ENCODE results near the gene NSD2.

NSD2 gene

DNA sequence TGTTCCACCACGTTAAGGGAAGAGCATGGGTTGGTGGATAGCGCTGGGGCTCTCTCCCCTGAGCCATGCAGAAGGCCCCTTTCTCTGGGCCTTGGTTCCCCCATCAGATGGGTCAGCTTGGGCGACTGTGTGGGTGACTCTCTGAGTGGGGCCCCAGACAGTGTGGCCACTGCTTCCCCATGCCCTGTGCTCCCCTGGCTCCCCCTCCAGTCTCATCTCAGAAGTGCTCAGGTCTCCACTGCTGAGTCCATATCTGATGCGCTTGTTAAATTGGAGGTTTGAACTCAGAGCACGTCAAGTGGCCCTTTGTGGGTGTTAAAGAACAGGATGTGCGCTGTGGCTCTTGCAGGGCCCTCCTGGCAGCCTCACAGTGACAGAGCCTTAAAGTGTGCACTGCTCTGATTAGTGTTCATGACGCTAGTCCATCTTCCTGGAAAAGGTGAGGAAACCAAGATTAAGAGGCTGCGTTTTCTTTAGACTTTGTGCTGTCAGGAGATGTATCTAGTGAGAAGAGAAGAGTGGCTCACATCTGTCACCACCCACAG, 77.8 kb downstream of the NSD2 start:
- no peak for DNase-seq

DNA sequence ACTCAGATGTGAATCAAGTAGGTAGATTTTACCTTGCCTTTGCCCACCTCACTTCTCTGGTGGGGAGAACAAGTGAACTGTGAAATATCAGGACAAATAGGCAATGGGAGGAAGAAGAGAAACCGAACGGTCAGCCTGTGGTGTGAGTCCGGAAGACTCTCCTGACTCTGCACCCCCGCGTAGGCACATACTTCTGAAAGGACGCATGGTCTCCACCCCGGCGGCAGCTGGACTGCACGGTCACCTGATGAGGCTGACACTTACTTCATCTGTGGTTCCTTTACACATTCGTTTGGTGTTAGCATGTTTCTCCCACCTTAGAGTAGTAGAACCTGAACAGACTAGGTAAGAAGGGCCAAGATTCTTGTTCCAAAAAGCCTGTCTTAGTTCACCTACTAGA, 79.2 kb downstream of the NSD2 start:
- DNase-seq: no peak

DNA sequence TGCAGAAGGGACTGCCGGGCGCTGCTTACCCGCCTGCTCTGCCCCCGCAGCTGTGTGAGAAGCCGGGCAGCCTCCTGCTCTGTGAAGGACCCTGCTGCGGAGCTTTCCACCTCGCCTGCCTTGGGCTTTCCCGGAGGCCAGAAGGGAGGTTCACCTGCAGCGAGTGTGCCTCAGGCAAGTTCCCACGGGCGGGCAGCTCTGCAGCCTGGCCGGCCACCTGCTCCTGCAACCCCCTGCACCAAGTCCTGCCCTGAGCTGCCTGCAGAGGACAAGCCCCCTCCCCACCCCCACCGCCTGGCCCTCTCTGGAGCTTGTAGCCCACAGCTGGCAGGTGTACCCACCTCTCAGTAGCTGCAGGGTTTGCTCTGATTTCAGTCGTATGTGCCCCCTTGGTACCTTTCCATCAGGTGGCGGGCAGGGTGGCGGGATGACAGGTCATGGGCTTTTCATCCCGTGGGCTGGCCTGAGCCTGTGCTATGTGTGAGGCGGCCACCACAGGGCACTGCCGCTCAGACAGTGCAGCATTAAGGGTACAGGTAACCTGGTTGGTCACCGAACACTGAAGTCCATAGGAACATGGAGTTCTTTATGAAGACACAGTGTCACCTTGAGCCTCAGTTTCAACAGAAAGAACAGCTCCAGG, 81.0 kb downstream of the NSD2 start:
- no peak for DNase-seq

DNA sequence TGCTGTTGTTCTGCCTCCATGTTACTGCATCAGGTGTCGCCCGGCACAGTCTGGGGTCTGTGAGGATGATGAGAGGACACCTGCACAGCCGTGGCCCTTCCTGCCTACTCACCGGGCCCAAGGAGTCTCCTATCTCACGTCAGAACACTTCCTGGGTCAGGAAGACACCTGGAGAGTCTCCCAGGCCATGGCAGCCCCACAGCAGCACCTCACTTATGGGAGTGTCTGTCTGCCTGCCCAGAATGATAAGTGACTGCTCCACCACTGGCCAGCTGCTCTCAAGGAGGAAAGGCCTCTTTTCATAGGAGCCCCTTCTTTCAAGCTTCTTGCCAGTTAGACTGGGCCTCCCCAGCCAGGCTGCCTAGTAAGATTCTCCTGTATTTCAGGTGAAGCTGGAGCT, 81.5 kb downstream of the NSD2 start:
- no peak for DNase-seq

DNA sequence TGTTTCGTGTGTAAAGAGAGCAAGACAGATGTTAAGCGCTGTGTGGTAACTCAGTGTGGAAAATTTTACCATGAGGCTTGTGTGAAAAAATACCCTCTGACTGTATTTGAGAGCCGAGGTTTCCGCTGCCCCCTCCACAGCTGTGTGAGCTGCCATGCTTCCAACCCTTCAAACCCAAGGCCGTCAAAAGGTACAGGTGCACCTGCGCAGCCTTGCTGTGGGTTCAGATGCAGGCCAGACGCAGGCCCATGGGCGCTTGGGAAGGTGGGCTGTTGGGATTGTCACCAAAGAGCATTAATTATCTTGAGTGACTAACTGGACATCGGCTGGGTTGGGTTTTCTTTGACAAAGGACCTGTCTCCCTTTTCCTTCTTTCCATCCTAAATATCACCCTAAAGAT, 82.1 kb downstream of the NSD2 start:
- no peak for DNase-seq

DNA sequence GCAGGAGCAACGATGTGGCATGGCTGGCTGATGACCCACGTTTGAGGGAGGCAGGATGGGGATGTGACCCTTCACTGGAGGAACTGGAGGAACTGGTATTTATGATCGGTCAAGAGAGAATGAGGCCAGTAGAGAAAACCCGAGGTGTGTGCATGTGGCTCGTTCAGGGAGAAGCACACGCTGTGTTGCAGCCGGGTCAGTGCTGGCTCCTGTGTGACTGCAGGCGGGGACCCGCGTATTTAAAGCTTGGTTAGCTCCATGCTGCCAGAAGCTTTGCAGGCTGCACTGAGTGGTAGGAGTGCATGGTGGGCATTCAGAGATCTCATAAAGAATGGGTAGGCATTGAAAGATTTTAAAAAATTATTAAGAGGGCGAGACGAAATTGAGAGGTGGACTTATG, 85.4 kb downstream of the NSD2 start:
- no peak for DNase-seq

DNA sequence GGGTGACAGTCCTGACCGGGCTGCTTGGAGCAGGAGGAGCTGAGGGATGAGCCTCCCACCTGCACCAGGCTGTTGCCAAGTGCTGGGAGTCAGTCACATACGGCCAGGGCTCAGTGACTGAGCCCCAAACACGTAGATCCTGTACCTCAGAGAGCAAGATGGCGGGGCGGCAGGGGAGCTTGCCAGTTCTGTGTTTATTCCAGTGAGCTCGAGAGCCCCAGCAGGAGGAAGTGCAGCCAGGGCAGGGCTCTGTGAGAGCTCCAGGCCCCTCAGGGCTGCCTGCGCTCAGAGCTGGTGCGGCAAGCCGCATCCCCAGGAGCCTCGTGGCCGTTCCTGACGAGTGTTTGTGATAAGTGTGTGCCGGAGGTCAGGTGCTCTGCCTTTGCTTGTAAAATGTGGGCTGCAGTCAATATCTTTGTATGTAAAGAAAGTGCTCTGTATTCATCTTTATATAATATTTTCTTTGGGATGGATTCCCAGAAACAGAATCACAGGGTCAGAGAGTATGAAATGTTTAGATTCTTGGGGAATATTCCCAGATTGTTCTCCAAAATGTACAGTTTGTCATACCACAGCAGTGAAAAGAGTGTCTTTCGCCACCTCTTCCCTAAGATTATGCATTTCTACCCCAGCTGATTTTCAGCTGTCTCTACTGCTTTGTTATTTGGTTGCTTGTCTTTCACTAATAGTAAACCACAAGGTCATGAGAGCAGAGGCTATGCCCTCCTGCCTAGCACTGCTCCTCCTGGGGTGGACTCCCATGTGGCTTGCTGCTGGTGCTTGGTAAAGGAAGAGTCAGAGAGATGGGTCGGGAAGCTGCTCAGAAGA, 87.3 kb downstream of the NSD2 start:
- DNase-seq: no peak

DNA sequence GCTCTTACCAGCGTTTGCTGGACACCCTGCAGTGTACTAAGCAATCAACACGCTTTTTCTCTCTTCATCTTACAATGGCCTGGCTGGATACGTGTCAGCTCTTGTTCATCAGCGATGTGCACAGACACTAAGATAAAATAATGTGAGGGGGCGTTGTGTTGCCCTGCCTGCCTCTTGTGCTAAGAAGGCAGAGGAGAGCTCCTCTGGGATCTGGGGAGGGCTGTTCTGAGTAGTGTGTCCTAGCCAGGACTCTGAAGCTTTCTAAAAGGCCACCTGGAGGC, 87.9 kb downstream of the NSD2 start:
- no peak for DNase-seq

DNA sequence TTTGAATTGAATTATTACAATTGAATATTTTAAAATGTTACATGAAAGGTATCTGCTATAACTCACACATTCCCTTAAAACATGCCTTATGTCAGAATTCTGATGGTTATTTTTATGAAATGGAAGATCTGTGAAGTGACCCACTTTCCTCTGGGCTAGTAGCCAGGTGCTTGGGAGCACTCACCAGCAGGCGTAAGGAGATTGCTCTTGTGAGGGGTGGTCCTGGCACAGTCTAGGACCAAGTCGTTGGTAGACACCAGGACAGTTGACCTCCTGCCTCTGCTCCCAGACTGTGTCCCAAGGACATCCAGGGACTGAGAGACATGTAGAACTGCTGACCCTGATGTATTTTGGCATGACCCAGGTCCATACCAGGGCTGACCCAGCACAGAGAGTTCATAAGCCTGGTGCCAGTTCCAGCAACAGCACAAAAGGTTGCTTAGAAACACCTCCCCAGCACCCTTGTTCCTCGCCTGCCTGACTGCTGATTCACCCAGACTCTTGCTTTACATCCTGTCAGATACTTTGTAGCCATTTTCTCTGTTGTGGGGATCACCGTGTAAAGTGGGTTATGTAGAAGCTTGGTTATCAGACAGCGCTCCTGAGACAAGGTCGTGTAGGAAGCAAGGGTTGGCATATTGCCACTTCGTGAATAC, 89.1 kb downstream of the NSD2 start:
- no peak for DNase-seq

DNA sequence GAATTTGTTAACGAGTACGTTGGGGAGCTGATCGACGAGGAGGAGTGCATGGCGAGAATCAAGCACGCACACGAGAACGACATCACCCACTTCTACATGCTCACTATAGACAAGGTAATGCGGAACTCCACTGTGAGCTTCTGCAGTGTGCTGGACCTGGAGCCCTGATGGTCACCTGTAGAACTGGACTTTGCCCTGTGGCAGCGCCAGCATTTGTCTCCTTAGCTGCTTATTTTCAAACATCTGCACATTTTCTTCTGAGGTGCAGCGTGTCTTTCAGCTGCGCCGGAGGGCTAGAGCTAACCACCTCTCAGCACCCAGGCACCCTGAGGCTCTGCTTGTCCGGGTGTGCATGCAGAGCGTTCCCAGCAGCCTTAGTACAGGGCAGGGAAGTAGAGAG, 89.8 kb downstream of the NSD2 start:
- no peak for DNase-seq

DNA sequence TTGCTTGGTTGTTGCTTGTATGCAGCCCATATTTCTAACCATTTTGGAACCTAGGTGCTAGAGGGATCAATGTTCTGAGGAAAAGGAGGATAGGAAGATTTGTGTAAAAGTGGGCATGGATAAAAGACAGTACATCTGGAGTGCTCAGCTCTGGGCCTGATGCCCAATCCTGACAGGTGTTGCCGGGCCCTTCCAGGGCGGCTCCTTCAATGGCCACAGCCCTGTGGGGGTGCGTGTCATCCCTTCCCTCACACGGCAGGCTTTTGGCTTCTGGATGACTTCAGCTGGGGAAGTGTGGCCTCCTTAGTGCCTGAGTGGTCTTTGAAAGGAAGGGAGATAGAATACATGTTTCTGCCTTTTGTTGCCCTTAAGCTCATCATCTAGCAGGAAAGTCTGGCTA, 90.4 kb downstream of the NSD2 start:
- DNase-seq: peak in 1 of 2 experiments; percentile 20

DNA sequence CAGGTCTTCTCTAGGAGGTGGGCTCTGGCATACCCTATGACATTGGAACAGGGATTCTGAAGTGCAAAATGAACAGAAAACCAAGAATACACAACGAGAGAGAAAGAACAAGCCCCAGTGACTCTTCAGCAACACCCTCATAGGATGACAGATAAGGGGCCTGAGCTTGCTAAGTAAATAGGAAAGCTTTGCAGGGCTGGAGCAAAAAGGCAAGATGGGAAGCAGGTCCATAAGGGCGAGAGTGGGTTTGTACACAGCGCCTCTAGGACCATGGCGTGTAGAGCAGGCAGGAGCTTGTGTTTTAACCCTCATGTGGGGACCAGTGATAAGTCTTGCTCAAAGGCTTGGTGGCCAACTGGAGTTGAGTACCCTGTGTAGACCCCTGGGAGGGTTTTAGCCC, 91.8 kb downstream of the NSD2 start:
- DNase-seq: no peak

DNA sequence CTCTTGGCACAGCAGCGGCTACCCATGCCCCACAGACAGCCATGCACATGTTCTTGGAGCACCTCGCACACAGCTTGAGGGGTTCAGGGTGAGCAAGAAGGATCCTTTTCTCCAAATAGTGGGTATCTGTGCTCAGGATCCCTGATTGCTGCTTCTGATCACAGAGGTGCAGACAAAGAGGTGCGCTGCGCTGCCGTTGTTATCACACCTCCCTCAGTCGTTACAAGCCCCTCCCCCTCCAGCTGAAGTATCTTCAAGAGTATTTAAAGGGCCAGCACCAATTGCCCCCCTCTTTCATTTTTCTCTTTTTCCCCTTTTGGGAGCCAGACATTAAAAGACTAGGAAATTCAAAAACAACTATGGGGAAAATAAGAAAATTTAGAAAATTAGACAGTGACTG, 93.2 kb downstream of the NSD2 start:
- DNase-seq: no peak

DNA sequence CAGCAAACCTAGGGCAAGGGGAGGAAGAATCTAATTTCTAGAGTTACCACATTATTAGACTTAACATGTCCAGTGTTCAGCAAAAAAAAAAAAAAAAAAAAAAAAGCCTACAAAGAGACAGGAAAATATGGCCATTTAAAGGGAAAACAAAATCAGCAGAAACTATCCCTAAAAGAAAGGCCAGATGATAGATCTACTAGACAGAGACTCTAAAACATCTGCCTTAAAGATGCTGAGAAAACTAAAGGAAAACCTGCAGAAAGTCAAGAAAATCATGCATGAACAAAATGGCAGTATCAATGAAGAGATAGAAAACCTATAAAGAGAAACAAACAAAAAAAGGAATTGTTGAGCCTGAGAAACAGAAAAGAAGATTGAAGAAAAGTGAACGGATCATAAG, 93.8 kb downstream of the NSD2 start:
- no peak for DNase-seq

DNA sequence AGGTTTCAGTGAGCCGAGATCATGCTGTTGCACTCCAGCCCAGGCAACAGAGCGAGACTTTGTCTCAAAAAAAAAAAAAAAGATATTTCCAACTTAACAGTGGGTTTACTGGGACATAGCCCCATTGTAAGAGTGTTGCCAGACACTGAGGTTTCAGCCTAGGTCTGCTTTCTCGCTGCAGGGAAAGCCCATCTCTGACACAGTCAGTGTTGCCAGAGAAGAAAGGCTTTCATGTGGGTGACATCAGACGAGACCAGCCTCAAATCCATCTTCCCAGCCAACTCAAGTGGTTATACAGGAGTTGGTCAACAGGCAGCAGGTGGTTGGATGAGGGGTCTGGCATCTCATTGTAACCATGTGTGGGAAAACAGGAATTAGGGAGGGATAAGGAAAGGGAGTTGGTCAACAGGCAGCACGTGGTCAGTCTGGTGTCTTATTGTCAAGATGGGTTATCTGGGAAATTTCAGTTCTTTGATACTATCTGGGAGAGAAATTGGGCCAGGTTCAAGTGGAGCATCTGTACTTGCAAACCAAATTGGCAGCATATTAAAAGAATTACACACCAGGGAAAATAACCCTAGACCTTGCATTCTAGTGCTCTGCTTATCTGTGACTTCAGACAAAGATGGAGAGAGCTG, 96.4 kb downstream of the NSD2 start:
- no peak for DNase-seq

DNA sequence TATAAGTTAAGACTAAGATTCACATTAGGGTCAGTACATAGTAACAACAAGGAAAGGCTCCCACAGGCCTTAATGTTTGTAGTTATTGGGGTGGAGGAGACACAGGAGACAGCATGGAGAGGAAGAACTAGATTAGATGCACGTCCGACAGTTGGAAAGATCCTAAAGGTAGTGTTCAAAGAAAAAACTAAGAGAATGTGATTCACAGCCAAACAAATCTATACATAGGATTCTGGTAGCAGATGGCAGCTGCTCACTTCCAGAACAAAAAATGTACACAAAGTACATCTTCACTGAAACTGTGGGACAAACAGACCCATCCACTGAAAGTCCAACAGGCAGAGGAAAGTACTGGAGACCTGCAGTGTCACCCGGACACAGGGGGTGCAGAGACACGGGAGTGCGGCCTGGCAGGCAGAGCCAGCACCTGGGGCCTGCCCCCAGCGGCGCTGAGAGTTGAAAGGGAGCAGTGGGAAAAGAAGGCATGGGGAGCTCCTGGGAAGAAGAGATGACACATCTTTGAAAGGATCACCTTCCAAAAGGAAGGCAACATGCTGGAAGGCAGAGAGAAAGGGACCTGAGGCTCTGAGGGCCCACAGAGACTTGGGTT, 97.6 kb downstream of the NSD2 start:
- DNase-seq: no peak

DNA sequence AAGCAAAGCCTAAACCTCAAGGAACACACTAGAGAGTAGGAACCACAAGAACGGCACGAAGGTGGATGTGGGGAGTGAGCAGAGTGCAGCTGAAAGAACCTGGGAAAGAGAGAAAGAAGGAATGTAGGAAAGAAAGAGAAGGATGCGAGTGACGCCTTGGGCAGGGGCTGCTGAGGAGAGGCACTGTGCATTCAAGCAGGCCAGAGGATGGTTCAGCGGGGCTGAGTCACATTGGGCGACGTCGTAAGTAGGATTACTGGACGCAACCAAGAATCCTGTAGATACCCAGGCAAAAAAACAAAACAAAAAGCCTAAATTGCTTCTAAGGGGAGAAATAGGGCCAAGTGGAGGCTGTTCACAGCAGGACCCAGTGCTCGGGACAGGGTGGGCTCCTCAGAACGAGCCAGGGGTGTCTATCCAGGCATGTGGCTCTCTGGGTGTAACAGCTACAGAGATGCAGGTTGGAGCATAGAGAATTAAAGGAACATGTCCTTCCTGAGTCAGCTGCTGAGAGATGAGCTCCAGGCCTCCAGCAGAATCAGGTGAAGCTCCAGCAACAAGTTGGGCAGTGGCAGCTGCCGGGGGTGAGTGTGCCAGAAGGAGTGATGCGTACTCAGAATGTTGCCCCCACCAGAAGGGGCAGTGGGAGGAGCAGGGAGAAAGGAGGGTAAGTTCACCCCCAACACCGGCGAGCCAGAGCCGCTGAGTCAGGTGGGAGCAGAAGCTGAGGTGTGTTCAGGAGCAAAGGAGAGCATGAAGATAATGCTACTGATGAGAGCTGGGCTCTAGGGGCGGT, 98.9 kb downstream of the NSD2 start:
- no peak for DNase-seq

DNA sequence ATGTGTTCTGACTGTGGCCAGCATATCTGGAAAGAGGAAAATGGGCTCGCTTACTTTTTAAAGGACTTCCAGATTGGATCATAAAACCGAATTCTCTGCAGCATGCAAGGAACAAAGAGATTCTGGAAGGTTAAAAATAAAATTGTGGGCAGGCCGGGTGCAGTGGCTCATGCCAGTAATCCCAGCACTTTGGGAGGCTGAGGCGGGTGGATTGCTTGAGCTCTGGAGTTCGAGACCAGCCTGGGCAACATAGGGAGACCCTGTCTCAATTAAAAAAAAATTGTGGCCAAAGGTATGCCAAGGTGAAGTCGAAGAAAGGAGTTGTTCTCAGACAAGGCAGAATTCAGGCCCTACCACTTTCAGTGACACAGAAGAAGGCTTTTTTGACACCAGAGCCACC, 99.7 kb downstream of the NSD2 start:
- DNase-seq: no peak

DNA sequence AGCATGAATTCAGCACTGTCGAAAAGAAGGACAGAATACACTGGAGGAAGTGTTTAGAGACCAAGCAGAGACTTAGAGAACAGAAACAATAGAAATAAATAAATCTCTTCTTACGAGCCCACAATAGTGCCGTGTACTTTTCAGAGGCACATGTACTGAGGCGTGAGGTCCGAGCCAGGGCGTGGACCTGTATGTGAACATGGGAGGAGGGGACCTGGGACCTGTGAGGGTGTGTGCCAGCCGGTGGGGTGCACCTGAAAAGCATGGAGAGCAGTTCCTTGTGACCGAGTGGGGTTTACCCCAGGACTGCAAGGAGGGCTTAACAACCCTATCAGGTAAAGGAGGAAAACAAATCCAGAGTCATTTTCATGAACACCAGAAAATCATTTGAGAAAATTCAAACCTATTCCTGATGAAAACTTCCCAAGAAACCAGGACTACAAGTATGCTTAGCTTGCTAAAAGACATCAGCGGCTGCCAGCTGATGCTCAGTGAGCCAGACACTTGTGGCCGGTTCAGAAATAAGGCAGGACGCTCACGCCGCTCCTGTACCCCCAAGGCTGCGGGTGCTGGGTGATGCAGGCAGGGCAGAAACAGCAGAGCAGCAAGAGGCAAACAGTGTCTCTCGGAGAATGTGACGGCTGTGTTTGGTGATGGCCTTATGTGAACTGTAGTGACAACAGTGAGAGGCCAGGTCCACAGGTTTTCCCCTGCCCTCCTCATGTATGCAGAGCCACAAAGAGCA, 100.4 kb downstream of the NSD2 start:
- DNase-seq: no peak

DNA sequence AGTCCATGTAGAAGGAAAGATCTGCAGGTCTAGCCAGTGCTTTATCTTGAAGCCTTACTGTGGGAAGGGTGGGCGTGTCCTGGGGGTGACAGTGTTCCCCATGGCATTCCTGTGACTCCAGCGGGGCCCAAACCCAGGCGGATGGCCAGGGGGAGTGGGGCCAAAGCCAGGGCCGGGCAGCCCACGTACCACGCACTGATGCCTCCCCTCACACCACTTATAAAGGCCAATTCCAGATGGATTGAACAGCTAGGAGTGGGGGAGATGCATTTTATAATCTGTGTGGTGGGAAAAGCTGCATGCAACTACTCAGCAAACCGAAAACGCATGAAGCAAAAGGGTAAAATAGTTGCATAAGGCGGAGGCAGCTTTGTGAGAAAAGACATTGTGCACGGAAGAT, 101.2 kb downstream of the NSD2 start:
- DNase-seq: no peak

DNA sequence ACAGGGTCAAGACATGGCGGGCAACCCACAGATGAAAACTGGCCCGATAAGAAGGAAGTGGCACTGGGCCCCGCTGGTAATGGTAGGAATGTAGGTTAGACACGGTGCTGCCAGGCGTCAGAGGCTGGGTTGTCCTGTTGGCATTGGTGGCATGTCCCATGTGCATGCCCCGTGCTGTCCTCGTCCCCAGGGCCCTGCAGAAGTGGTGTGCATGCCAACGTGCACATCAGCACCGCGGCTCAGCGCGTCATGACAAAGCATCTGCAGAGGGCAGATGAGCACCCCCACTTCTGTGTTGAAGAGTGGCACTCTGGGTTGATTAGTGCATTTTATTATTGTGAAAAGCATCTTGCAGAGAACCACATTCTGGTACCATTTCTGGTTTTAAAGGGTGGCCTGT, 102.0 kb downstream of the NSD2 start:
- no peak for DNase-seq

DNA sequence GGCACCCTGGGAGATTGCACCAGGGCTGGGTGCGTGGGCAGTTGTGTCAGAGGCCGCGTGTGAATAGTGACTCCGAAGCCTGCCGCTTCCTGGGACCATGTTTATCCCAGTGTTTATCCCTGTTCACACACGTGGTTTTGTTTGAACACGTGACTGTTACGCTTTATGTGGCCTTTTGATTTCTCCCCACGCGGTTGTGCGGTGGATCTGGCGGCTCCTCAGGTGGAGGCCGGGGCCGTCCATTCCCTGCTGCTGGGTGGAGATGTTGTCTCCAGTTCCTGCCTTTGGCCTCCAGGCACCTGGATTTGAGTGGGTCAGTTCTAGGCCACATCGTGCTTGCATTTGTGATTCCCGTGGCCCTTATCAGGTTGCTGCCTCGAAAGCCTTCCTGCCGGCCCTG, 102.5 kb downstream of the NSD2 start:
- DNase-seq: no peak
